H9 (cell line): ENCODE measurements around the gene PLXNB1. TPM values are rescaled to one million over a fixed set of nuclear protein-coding genes. Genes with fewer than 3 reads are reported as not detected.

Experiments
- DNase-seq: peaks from one replicate; pipeline ENCODE4 v3.0.0-alpha.2; 2017
- H2AFZ ChIP-seq: one replicate; pipeline ENCODE4 v1.6.1; 2013; ENCODE audit warnings: mild to moderate bottlenecking, low read length, control low read depth, moderate library complexity
- H2AK5ac ChIP-seq: 2 replicates; pipeline ENCODE4 v1.6.1; 2013; ENCODE audit warnings: low read length, control low read depth, mixed read lengths; ENCODE audit not compliant: insufficient read length
- H2BK120ac ChIP-seq: one replicate; pipeline ENCODE4 v1.6.1; 2013; ENCODE audit warnings: low read depth, mild to moderate bottlenecking, low read length, control low read depth, inconsistent platforms; ENCODE audit not compliant: poor library complexity, severe bottlenecking
- H2BK12ac ChIP-seq: 2 replicates; pipeline ENCODE4 v1.6.1; 2013; ENCODE audit warnings: low read length, control low read depth, mixed read lengths, low read depth; ENCODE audit not compliant: insufficient read length
- H2BK15ac ChIP-seq: 2 replicates; pipeline ENCODE4 v1.6.1; 2013; ENCODE audit warnings: low read depth, low read length, control low read depth
- H2BK20ac ChIP-seq: one replicate; pipeline ENCODE4 v1.6.1; 2013; ENCODE audit warnings: low read depth, mild to moderate bottlenecking, low read length, control low read depth, inconsistent platforms; ENCODE audit not compliant: poor library complexity, severe bottlenecking
- H2BK5ac ChIP-seq: 2 replicates; pipeline ENCODE4 v1.6.1; 2013; ENCODE audit warnings: low read length, control low read depth, mixed read lengths; ENCODE audit not compliant: insufficient read length
- H3K14ac ChIP-seq: 2 replicates; pipeline ENCODE4 v1.6.1; 2013; ENCODE audit warnings: low read length, control low read depth; ENCODE audit not compliant: insufficient read depth
- H3K18ac ChIP-seq: 2 replicates; pipeline ENCODE4 v1.6.1; 2013; ENCODE audit warnings: low read depth, mild to moderate bottlenecking, mixed read lengths, low read length, control low read depth; ENCODE audit not compliant: insufficient read length
- H3K23ac ChIP-seq: 2 replicates; pipeline ENCODE4 v1.6.1; 2013; ENCODE audit warnings: low read length, control low read depth, mixed read lengths, low read depth; ENCODE audit not compliant: insufficient read length
- H3K23me2 ChIP-seq: 2 replicates; pipeline ENCODE4 v1.6.1; 2013; ENCODE audit warnings: low read depth, mild to moderate bottlenecking, mixed read lengths, low read length, control low read depth; ENCODE audit not compliant: insufficient read length, poor library complexity, severe bottlenecking
- H3K27ac ChIP-seq: 2 replicates; pipeline ENCODE4 v1.5.1; 2013; ENCODE audit warnings: low read length, control low read depth, mixed read lengths, low read depth; ENCODE audit not compliant: insufficient read length
- H3K27me3 ChIP-seq: 2 replicates; pipeline ENCODE4 v1.6.1; 2013; ENCODE audit warnings: low read length, control low read depth, inconsistent platforms; ENCODE audit not compliant: insufficient read depth
- H3K4ac ChIP-seq: 2 replicates; pipeline ENCODE4 v1.6.1; 2013; ENCODE audit warnings: low read depth, mild to moderate bottlenecking, control low read depth, inconsistent platforms, low read length, moderate library complexity
- H3K4me1 ChIP-seq: 2 replicates; pipeline ENCODE4 v1.6.1; 2013; ENCODE audit warnings: low read length, control low read depth, inconsistent platforms; ENCODE audit not compliant: insufficient read depth
- H3K4me2 ChIP-seq: 2 replicates; pipeline ENCODE4 v1.6.1; 2013; ENCODE audit warnings: low read length, control low read depth, mixed read lengths; ENCODE audit not compliant: insufficient read length, insufficient read depth
- H3K56ac ChIP-seq: 2 replicates; pipeline ENCODE4 v1.6.1; 2013; ENCODE audit warnings: low read depth, mild to moderate bottlenecking, mixed read lengths, low read length, control low read depth; ENCODE audit not compliant: insufficient read length
- H3K79me1 ChIP-seq: 2 replicates; pipeline ENCODE4 v1.6.1; 2013; ENCODE audit warnings: low read depth, mild to moderate bottlenecking, moderate library complexity, low read length, control low read depth, inconsistent platforms; ENCODE audit not compliant: insufficient read depth, poor library complexity, severe bottlenecking
- H3K79me2 ChIP-seq: 2 replicates; pipeline ENCODE4 v1.6.1; 2013; ENCODE audit warnings: low read length, control low read depth, inconsistent platforms; ENCODE audit not compliant: insufficient read depth
- H3K9ac ChIP-seq: 2 replicates; pipeline ENCODE4 v1.6.1; 2013; ENCODE audit warnings: low read length, control low read depth, mixed read lengths; ENCODE audit not compliant: insufficient read length; ENCODE audit errors: extremely low read depth
- H3K9me3 ChIP-seq: one replicate; pipeline ENCODE4 v1.6.1; 2013; ENCODE audit warnings: low read depth, low read length, inconsistent platforms; ENCODE audit not compliant: control insufficient read depth
- H3T11ph ChIP-seq: one replicate; pipeline ENCODE4 v1.6.1; 2013; ENCODE audit warnings: mild to moderate bottlenecking, low read length, control low read depth, inconsistent platforms
- H4K20me1 ChIP-seq: one replicate; pipeline ENCODE4 v1.6.1; 2013; ENCODE audit not compliant: control insufficient read depth, insufficient read length, insufficient read depth
- H4K5ac ChIP-seq: 2 replicates; pipeline ENCODE4 v1.6.1; 2013; ENCODE audit warnings: low read depth, mild to moderate bottlenecking, mixed read lengths, low read length, control low read depth; ENCODE audit not compliant: insufficient read length
- H4K8ac ChIP-seq: replicated peaks from 2 replicates; pipeline ENCODE4 v1.6.1; 2013; ENCODE audit warnings: low read length, control low read depth, mixed read lengths, low read depth; ENCODE audit not compliant: insufficient read length
- H4K91ac ChIP-seq: 2 replicates; pipeline ENCODE4 v1.6.1; 2013; ENCODE audit warnings: low read depth, mild to moderate bottlenecking, moderate library complexity, mixed read lengths, low read length, control low read depth; ENCODE audit not compliant: insufficient read length
- H3K27ac Mint-ChIP-seq, 3 experiments: 2 replicates in 2 of 3; 3 replicates in 1 of 3; pipeline ENCODE4 v1.8.0; 2020 to 2021; ENCODE audit warnings: mixed read lengths in 3 of 3, mild to moderate bottlenecking in 1 of 3, moderate library complexity in 1 of 3
- H3K27me3 Mint-ChIP-seq: 2 replicates; pipeline ENCODE4 v1.8.0; 2021; ENCODE audit warnings: low read depth, mild to moderate bottlenecking, moderate library complexity, mixed read lengths
- H3K36me3 Mint-ChIP-seq, 3 experiments: 2 replicates in 2 of 3; 3 replicates in 1 of 3; pipeline ENCODE4 v1.8.0; 2020 to 2021; ENCODE audit warnings: low read depth in 3 of 3, mixed read lengths in 3 of 3; ENCODE audit not compliant: insufficient read depth in 1 of 3
- H3K4me1 Mint-ChIP-seq, 2 experiments: 2 replicates each; pipeline ENCODE4 v1.8.0; 2020; ENCODE audit warnings: mixed read lengths in 2 of 2
- H3K4me3 Mint-ChIP-seq, 2 experiments: 2 replicates in 1 of 2; 3 replicates in 1 of 2; pipeline ENCODE4 v1.8.0; 2020 to 2021; ENCODE audit warnings: mild to moderate bottlenecking in 2 of 2, mixed read lengths in 2 of 2, moderate library complexity in 1 of 2
- H3K9me3 Mint-ChIP-seq, 2 experiments: 2 replicates in 1 of 2; 3 replicates in 1 of 2; pipeline ENCODE4 v1.8.0; 2020; ENCODE audit warnings: mild to moderate bottlenecking in 2 of 2, mixed read lengths in 2 of 2, moderate library complexity in 1 of 2
- WGBS: extraction: QIAGEN DNeasy Blood & Tissue Kit; methylation state at CpG from one replicate; pipeline ENCODE4 v1.1.7; 2013; ENCODE audit warnings: missing lambda C conversion rate, low lambda C conversion rate, mixed read lengths; ENCODE audit not compliant: insufficient read length; ENCODE audit errors: extremely low coverage; 5-methylcytosine and 5-hydroxymethylcytosine counted together
- total RNA-seq: library from RNA; stranded (reverse); gene quantifications from 2 replicates; pipeline ENCODE4 v1.2.1, GENCODE V29; 2021
- TF ChIP-seq, protein P1 (sequence below): fragments of 200-600 bp; sonication (generic); conservative IDR thresholded peaks from 3 replicates; pipeline ENCODE4 v1.8.0; 2021; ENCODE audit warnings: antibody characterized with exemption, mild to moderate bottlenecking

PLXNB1 gene
- total RNA-seq, 1 experiment from 2014 or later, result 184 TPM

DNA sequence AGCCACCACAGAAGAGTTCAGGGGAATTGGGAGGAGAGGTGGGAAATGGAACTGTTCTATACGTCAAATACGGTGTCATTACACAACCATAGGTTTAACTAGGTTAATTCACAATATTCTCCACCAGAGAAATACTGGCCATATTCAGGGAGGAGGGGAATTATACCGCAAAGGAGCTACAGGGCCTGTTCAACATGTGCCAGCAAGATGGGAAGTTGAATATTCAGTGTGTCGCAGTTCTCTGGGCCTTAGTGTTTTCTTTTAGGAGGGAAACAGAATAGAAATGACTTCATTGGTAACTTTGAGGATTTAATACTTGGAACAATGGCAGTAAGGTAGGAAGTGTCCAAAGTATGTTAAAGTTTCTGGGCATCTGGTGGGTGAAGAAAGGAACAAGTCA is 75.9 kb downstream of the PLXNB1 start:
- WGBS, result no CpG with 5 or more reads among the region's 4 CpGs
- Histone ChIP-seq H3K4me2 (no peak overlapping the region), H3K9ac (no peak overlapping the region), H4K5ac (no peak overlapping the region), H3K14ac (no peak overlapping the region), H3T11ph (no peak overlapping the region), H3K56ac (no peak overlapping the region), H3K79me1 (no peaks in the 10 kb centered on the region), H4K91ac (no peak overlapping the region), H3K27ac (no peak overlapping the region), H2BK5ac (no peak overlapping the region), H3K23ac (no peak overlapping the region), H2BK120ac (no peak overlapping the region), H3K4me1 (no peaks in the 10 kb centered on the region), H4K20me1 (no peaks in the 10 kb centered on the region), H3K23me2 (no peaks in the 10 kb centered on the region), H2BK20ac (no peak overlapping the region), H3K18ac (no peak overlapping the region), H3K4ac (no peak overlapping the region), H4K8ac (no peak overlapping the region), H3K27me3 (no peaks in the 10 kb centered on the region; the same call in 1 of the 2 replicates), H3K79me2 (no peaks in the 10 kb centered on the region), H2AFZ (no peak overlapping the region), H3K9me3 (no peaks in the 10 kb centered on the region), H2AK5ac (no peak overlapping the region), H2BK12ac (no peak overlapping the region), H2BK15ac (no peak overlapping the region)
- Mint-ChIP-seq H3K4me1 (no peaks in the 10 kb centered on the region), H3K4me3 (no peak overlapping the region), H3K27ac (no peak overlapping the region), H3K27me3 (peaks cover 31% of the 10 kb centered on the region), H3K36me3 (no peaks in the 10 kb centered on the region), H3K9me3 (no peaks in the 10 kb centered on the region; a peak in 2 of 5 replicates)
- no peak for DNase-seq
- TF ChIP-seq, protein P1, sequence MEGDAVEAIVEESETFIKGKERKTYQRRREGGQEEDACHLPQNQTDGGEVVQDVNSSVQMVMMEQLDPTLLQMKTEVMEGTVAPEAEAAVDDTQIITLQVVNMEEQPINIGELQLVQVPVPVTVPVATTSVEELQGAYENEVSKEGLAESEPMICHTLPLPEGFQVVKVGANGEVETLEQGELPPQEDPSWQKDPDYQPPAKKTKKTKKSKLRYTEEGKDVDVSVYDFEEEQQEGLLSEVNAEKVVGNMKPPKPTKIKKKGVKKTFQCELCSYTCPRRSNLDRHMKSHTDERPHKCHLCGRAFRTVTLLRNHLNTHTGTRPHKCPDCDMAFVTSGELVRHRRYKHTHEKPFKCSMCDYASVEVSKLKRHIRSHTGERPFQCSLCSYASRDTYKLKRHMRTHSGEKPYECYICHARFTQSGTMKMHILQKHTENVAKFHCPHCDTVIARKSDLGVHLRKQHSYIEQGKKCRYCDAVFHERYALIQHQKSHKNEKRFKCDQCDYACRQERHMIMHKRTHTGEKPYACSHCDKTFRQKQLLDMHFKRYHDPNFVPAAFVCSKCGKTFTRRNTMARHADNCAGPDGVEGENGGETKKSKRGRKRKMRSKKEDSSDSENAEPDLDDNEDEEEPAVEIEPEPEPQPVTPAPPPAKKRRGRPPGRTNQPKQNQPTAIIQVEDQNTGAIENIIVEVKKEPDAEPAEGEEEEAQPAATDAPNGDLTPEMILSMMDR, result no peak

Other genes with a start within 250 kb of the PLXNB1 start
- 83.3 and 84.5 TPM in 2 replicates for gene CDC25A, start 241.7 kb downstream of the PLXNB1 start, total RNA-seq
- not detected in 2 replicates for gene CAMP, start 206.6 kb downstream of the PLXNB1 start, total RNA-seq
- gene ZNF589, start 189.0 kb downstream of the PLXNB1 start, total RNA-seq, result 86.0 and 88.2 TPM in 2 replicates
- gene NME6, start 128.7 kb downstream of the PLXNB1 start, total RNA-seq, result 19.2 and 22.0 TPM in 2 replicates
- gene SPINK8, start 96.4 kb downstream of the PLXNB1 start, total RNA-seq, result not detected in 2 replicates
- 0.59 and 0.74 TPM in 2 replicates for gene FBXW12, start 57.9 kb downstream of the PLXNB1 start, total RNA-seq
- 20.0 and 22.0 TPM in 2 replicates for gene CCDC51, start 10.0 kb upstream of the PLXNB1 start, total RNA-seq
- gene TMA7, start 10.2 kb upstream of the PLXNB1 start, total RNA-seq, result 305 and 309 TPM in 2 replicates
- gene ATRIP, start 16.7 kb upstream of the PLXNB1 start, total RNA-seq, result 16.3 and 17.5 TPM in 2 replicates
- 171 and 174 TPM in 2 replicates for gene SHISA5, start 74.1 kb upstream of the PLXNB1 start, total RNA-seq
- 12.3 and 13.9 TPM in 2 replicates for gene PFKFB4, start 126.7 kb upstream of the PLXNB1 start, total RNA-seq
- 0.42 and 0.68 TPM in 2 replicates for gene UCN2, start 133.7 kb upstream of the PLXNB1 start, total RNA-seq
- gene COL7A1, start 165.2 kb upstream of the PLXNB1 start, total RNA-seq, result 20.2 and 22.9 TPM in 2 replicates
- gene UQCRC1, start 179.6 kb upstream of the PLXNB1 start, total RNA-seq, result 285 and 299 TPM in 2 replicates
- gene TMEM89, start 191.7 kb upstream of the PLXNB1 start, total RNA-seq, result 0.70 and 0.74 TPM in 2 replicates
- gene SLC26A6, start 205.4 kb upstream of the PLXNB1 start, total RNA-seq, result 56.7 and 61.3 TPM in 2 replicates
- 23.5 and 23.9 TPM in 2 replicates for gene CELSR3, start 232.8 kb upstream of the PLXNB1 start, total RNA-seq